Measurements from ENCODE around the gene CSGALNACT2.
A peak's percentile ranks its signal among the peaks of the same experiment; 100 is the strongest.
"Not testable (repeated sequence)": the region's sequence is repeated elsewhere in the genome, so short reads cannot be mapped to it uniquely, and the experiment has no call there.

CSGALNACT2 gene, protein sequence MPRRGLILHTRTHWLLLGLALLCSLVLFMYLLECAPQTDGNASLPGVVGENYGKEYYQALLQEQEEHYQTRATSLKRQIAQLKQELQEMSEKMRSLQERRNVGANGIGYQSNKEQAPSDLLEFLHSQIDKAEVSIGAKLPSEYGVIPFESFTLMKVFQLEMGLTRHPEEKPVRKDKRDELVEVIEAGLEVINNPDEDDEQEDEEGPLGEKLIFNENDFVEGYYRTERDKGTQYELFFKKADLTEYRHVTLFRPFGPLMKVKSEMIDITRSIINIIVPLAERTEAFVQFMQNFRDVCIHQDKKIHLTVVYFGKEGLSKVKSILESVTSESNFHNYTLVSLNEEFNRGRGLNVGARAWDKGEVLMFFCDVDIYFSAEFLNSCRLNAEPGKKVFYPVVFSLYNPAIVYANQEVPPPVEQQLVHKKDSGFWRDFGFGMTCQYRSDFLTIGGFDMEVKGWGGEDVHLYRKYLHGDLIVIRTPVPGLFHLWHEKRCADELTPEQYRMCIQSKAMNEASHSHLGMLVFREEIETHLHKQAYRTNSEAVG

DNA sequence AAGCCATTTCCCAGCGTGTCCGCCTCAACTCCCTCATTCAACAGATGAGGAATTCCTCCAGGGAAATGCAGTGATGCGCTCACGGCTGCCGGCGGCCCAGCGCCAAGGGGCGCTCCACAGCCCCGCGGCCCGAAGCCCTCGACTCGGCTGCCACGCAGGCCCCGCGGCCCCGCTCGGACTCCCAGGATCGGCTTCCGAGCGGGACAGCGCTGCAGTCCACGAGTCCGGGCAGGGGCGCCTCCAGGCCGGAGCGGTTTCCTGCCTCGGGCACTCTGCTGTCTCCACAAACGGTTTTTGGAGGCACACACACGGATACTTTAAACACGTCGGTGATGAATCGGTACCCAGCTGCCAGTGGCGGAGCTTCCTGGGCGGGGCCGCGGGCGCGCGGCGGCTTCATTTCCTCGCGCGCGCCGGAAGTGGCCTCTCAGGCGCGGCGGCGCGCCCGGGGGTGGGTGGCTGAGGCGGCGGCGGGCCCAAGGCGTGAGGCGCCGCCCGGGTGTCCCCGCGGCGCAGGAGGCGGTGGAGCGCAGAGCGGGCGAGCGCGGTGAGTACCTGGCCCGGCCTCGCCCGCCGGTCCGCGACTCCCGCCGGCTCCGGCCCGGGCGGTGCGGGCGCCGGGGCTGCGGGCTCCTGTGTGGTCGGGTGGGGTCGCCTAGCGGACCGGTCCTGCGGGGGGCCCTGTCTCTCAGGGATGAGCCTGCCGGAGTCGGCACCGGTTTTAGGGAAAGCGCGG lies at the start of gene CSGALNACT2:
Gene CSGALNACT2 (plus strand): TSS at position 425 of the 736 bp plus-strand sequence. CDS start 16,705 bp downstream, outside the sequence.
- Histone ChIP-seq H3K4me1 (ENCODE audit: insufficient read depth, low read length) (no peaks in the 10 kb centered on the region), H3K27ac (ENCODE audit: low read length) (no peak within 1 kb of the TSS), H3K4me3 (ENCODE audit: low read length) (peak within 1 kb of the TSS; percentile 96), H3K9me3 (ENCODE audit: insufficient read depth, low read depth, low read length) (no peaks in the 10 kb centered on the region), H3K36me3 (ENCODE audit: insufficient read depth, low read depth, low read length) (no peaks in the 10 kb centered on the region), H3K9ac (ENCODE audit: low read depth, low read length) (peak within 1 kb of the TSS; percentile 57; the same call in 1 of the 2 replicates), H3K27me3 (ENCODE audit: insufficient read depth, low read length) (peaks cover 24% of the 10 kb centered on the region; the same call in 1 of the 2 replicates)

DNA sequence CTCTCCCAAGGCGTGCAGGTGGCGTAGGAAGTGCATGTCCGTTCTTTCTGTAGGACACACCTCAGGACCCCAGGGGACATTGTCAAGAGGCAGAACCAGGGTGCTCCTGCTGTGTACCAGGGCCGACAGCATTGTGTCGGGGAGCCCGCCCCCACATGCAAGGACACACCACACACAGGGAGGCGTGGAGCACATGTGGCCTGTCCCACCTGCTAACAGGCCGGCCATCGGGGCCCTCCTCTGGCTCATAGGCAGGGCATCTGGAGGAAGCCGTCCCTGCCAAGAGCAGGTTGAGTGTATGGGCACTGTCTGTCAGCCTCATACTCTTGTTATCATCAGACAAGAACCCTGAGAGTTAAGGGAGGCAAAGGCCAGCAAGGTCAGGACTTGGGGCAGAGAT lies 48.7 kb upstream of the CSGALNACT2 start:
- Histone ChIP-seq H3K4me1 (ENCODE audit: insufficient read depth, low read length) (no peaks in the 10 kb centered on the region), H3K36me3 (ENCODE audit: insufficient read depth, low read depth, low read length) (no peaks in the 10 kb centered on the region), H3K27ac (ENCODE audit: low read length) (no peak overlapping the region), H3K4me3 (ENCODE audit: low read length) (no peak overlapping the region), H3K27me3 (ENCODE audit: insufficient read depth, low read length) (no peaks in the 10 kb centered on the region), H3K9me3 (ENCODE audit: insufficient read depth, low read depth, low read length) (no peaks in the 10 kb centered on the region), H3K9ac (ENCODE audit: low read depth, low read length) (no peak overlapping the region)

DNA sequence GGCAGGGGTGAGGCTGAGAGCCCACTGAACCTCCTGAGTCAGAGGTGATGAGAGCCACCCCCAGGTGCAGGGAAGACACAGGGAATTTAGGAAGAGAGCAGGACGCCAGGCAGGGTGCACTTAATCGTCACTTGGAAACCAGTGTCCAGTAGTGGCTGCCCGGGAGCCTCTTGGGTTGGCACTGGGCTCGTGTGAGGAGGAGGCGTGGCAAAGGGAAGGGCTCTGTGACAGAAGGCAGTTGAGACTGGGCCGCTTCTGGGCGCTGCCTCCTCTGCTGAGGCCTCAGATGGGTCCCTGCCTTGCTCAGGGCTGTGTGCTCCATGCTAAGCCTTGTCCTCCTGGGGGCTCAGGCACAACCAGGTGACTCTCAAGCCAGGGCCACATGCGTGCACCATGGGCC lies 48.1 kb upstream of the CSGALNACT2 start:
- Histone ChIP-seq H3K27ac (ENCODE audit: low read length) (no peak overlapping the region), H3K9ac (ENCODE audit: low read depth, low read length) (no peak overlapping the region), H3K4me1 (ENCODE audit: insufficient read depth, low read length) (no peaks in the 10 kb centered on the region), H3K4me3 (ENCODE audit: low read length) (no peak overlapping the region), H3K36me3 (ENCODE audit: insufficient read depth, low read depth, low read length) (no peaks in the 10 kb centered on the region), H3K9me3 (ENCODE audit: insufficient read depth, low read depth, low read length) (no peaks in the 10 kb centered on the region), H3K27me3 (ENCODE audit: insufficient read depth, low read length) (no peaks in the 10 kb centered on the region)

DNA sequence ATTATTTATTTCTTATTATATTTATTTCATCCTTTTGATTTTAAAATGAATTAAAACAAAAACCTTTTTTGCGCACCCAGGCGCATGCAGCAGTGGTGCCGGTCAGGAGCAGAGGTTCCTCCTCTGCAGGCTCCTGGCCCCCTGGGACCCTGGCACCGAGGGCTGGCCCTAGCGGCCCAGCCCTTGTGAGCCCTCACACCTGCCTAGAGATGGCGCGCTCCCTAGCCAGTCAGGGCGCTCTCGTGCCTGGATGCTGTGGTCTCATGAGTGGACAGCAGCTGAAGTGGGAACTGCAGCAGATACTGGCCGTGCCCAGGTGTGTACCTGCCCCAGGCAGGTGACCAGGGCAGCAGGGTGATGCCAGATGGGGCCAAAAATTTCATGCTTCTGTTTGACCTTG lies 47.6 kb upstream of the CSGALNACT2 start:
- Histone ChIP-seq H3K9me3 (ENCODE audit: insufficient read depth, low read depth, low read length) (no peaks in the 10 kb centered on the region), H3K27ac (ENCODE audit: low read length) (no peak overlapping the region), H3K27me3 (ENCODE audit: insufficient read depth, low read length) (no peaks in the 10 kb centered on the region)

DNA sequence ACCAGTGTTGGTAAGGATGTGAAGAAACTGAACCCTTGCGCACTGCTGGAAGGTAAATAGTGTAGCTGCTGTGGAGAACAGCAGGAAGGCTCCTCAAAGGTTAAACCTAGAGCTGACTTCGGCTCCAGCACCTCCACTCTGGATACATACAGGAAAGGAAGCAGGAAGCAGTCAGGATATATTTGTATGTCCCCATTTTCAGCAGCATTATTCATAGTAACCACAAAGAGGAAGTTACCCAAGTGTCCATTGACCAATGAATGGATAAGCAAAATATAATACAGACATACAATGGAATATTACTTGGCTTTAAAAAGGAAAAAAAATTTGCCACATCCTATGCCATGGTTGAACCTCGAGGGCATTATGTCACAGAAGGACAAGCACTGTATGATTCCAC lies 46.4 kb upstream of the CSGALNACT2 start:
- Histone ChIP-seq H3K27me3 (ENCODE audit: insufficient read depth, low read length) (no peaks in the 10 kb centered on the region), H3K4me3 (ENCODE audit: low read length) (no peak overlapping the region), H3K9ac (ENCODE audit: low read depth, low read length) (no peak overlapping the region), H3K9me3 (ENCODE audit: insufficient read depth, low read depth, low read length) (no peaks in the 10 kb centered on the region), H3K27ac (ENCODE audit: low read length) (no peak overlapping the region), H3K36me3 (ENCODE audit: insufficient read depth, low read depth, low read length) (no peaks in the 10 kb centered on the region), H3K4me1 (ENCODE audit: insufficient read depth, low read length) (no peaks in the 10 kb centered on the region)

More for the DNA sequence above, 47.6 kb upstream of the CSGALNACT2 start:
- Histone ChIP-seq H3K9ac (ENCODE audit: low read depth, low read length) (no peak overlapping the region), H3K4me1 (ENCODE audit: insufficient read depth, low read length) (no peaks in the 10 kb centered on the region), H3K4me3 (ENCODE audit: low read length) (no peak overlapping the region), H3K36me3 (ENCODE audit: insufficient read depth, low read depth, low read length) (no peaks in the 10 kb centered on the region)

DNA sequence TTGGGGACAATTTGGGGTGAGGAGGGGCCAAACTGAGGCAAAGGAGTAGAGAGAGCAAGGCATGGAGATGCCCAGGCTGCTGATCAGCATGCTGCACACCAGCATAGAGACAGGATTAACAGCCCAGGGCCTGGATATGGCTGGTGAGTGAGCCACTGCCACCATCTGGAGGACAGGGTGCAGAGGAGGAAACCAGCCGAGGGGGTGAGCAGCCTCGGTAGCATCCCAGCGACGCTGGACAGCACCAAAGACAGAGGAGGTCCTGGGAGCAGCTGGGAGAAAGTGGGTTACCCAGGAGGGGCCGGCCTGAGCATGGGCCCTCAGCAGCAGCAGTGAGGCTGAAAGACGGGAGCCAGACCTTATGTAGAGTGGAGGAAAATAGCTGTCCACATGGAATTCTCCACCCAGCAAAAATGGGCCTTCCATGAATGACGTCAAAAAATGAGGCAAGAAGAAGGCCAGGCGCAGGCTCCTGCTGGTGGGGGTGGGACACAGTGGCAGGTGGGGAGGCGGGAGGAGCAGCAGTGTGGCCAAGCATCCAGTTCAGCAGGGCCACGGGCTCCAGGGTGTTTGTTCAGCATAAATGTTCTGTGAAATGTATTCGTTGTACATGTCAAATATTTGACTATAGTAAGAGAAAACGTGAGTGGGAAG lies 44.7 kb upstream of the CSGALNACT2 start:
- no peaks in the 10 kb centered on the region for H3K27me3 ChIP-seq (ENCODE audit: insufficient read depth, low read length)
- H3K27ac ChIP-seq (ENCODE audit: low read length): no peak overlapping the region
- H3K9ac ChIP-seq (ENCODE audit: low read depth, low read length): no peak overlapping the region
- no peaks in the 10 kb centered on the region for H3K9me3 ChIP-seq (ENCODE audit: insufficient read depth, low read depth, low read length)
- H3K36me3 ChIP-seq (ENCODE audit: insufficient read depth, low read depth, low read length): no peaks in the 10 kb centered on the region
- H3K4me1 ChIP-seq (ENCODE audit: insufficient read depth, low read length): no peaks in the 10 kb centered on the region
- no peak overlapping the region for H3K4me3 ChIP-seq (ENCODE audit: low read length)

DNA sequence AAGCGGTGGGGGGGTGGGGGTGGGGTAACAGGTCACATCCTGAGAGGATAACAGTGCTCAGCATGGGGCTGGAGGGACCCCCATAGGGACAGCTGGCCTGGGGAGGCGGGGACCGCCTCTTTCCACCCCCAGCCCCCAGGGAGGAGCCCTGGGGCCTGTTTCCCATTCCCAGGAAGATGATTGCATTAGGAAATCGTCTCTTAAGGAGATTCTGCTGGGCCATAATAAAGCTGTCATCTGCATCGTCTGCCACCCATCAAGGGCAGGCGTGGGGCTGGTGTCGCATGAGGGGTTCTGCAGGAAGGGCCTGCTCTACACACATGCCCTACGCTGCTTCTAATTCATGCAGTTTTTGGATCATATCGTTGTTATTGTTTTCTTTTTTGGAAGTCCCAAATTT lies 44.2 kb upstream of the CSGALNACT2 start:
- H3K27me3 ChIP-seq (ENCODE audit: insufficient read depth, low read length): no peaks in the 10 kb centered on the region
- H3K27ac ChIP-seq (ENCODE audit: low read length): no peak overlapping the region
- no peaks in the 10 kb centered on the region for H3K36me3 ChIP-seq (ENCODE audit: insufficient read depth, low read depth, low read length)
- H3K9ac ChIP-seq (ENCODE audit: low read depth, low read length): no peak overlapping the region
- no peaks in the 10 kb centered on the region for H3K9me3 ChIP-seq (ENCODE audit: insufficient read depth, low read depth, low read length)
- no peak overlapping the region for H3K4me3 ChIP-seq (ENCODE audit: low read length)
- no peaks in the 10 kb centered on the region for H3K4me1 ChIP-seq (ENCODE audit: insufficient read depth, low read length)

DNA sequence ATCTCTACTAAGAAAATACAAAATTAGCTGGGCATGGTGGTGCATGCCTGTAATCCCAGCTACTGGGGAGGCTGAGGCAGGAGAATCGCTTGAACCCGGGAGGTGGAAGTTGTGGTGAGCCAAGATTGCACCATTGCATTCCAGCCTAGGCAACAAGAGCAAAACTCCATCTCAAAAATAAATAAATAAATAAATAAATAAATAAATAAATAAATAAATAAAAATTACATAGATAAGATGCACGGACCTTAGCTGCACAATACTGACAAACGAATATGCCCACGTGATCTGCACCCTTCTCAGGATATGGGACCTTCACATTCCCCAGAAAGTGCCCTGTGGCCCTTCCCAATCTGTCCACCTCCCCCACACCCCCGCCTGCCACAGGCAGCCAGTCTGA lies 38.9 kb upstream of the CSGALNACT2 start:
- H3K9ac ChIP-seq (ENCODE audit: low read depth, low read length); H3K36me3 ChIP-seq (ENCODE audit: insufficient read depth, low read depth, low read length); H3K9me3 ChIP-seq (ENCODE audit: insufficient read depth, low read depth, low read length); H3K4me1 ChIP-seq (ENCODE audit: insufficient read depth, low read length); H3K27ac ChIP-seq (ENCODE audit: low read length); H3K4me3 ChIP-seq (ENCODE audit: low read length): not testable (repeated sequence)
- H3K27me3 ChIP-seq (ENCODE audit: insufficient read depth, low read length): peaks cover 11% of the 10 kb centered on the region

DNA sequence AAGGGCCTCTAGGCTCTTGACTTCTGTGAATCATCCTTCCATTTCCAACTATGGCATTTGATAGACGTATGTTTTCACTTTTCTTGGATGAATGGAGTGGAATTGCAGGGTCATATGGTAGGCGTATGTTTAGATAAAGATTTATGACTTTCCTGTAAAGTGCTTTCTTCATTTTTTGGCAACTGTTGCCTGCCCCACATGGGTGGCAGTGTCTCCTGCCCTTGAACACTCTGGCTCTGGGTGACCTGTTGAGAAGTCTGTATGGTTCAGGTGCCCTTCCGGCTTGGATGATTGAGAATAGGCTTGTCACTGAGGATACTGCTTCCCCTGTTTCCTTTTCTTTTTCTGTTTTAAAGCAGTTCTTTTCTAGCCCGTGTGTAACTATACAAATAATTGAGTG lies 38.3 kb upstream of the CSGALNACT2 start:
- Histone ChIP-seq H3K4me3 (ENCODE audit: low read length) (no peak overlapping the region), H3K27ac (ENCODE audit: low read length) (no peak overlapping the region), H3K9ac (ENCODE audit: low read depth, low read length) (no peak overlapping the region), H3K27me3 (ENCODE audit: insufficient read depth, low read length) (peaks cover 17% of the 10 kb centered on the region), H3K36me3 (ENCODE audit: insufficient read depth, low read depth, low read length) (no peaks in the 10 kb centered on the region), H3K9me3 (ENCODE audit: insufficient read depth, low read depth, low read length) (no peaks in the 10 kb centered on the region), H3K4me1 (ENCODE audit: insufficient read depth, low read length) (no peaks in the 10 kb centered on the region)

DNA sequence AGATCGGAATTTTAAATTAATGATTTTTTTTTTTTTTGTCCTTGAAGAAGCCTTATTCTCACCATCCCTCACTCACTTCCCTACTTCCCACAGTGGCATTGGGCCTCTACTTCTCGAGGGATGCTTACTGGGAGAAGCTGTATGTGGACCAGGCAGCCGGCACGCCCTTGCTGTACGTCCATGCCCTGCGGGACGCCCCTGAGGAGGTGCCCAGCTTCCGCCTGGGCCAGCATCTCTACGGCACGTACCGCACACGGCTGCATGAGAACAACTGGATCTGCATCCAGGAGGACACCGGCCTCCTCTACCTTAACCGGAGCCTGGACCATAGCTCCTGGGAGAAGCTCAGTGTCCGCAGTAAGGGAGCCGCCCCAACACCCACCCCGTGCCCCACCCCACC lies 37.9 kb upstream of the CSGALNACT2 start:
- Histone ChIP-seq H3K27me3 (ENCODE audit: insufficient read depth, low read length) (peaks cover 21% of the 10 kb centered on the region), H3K36me3 (ENCODE audit: insufficient read depth, low read depth, low read length) (no peaks in the 10 kb centered on the region), H3K27ac (ENCODE audit: low read length) (no peak overlapping the region), H3K4me3 (ENCODE audit: low read length) (no peak overlapping the region), H3K9ac (ENCODE audit: low read depth, low read length) (no peak overlapping the region), H3K4me1 (ENCODE audit: insufficient read depth, low read length) (no peaks in the 10 kb centered on the region), H3K9me3 (ENCODE audit: insufficient read depth, low read depth, low read length) (no peaks in the 10 kb centered on the region)

DNA sequence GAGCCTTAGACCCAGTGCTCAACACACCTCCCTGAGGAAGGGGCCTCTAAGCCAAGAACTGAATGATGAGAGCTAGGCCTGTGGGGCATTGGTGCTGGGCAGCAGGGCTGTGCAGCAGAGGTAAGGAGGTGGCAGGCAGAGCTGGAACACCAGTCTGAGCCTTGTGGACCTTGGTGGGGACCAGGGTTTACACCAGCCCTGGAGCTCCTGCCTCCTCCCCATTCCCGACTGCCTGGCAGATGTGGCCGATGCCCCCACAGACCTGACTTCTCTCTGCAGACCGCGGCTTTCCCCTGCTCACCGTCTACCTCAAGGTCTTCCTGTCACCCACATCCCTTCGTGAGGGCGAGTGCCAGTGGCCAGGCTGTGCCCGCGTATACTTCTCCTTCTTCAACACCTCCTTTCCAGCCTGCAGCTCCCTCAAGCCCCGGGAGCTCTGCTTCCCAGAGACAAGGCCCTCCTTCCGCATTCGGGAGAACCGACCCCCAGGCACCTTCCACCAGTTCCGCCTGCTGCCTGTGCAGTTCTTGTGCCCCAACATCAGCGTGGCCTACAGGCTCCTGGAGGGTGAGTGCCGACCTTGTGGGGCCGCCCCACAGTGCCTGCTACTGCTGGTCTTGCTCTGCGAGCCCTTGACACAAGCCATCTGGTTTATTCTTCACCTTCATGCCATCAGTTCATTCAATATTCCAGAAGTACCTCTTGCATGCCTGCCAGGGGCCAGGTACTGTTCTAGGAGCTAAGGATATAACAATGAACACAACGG lies 36.0 kb upstream of the CSGALNACT2 start:
- Histone ChIP-seq H3K36me3 (ENCODE audit: insufficient read depth, low read depth, low read length) (no peaks in the 10 kb centered on the region), H3K27ac (ENCODE audit: low read length) (no peak overlapping the region), H3K9ac (ENCODE audit: low read depth, low read length) (no peak overlapping the region), H3K4me1 (ENCODE audit: insufficient read depth, low read length) (no peaks in the 10 kb centered on the region), H3K27me3 (ENCODE audit: insufficient read depth, low read length) (peaks cover 21% of the 10 kb centered on the region), H3K4me3 (ENCODE audit: low read length) (no peak overlapping the region), H3K9me3 (ENCODE audit: insufficient read depth, low read depth, low read length) (no peaks in the 10 kb centered on the region)

All from iPS-20b (cell line).